ENCODE measurements around the gene TIMD4. TPM values are rescaled to one million over a fixed set of nuclear protein-coding genes. Genes with fewer than 3 reads are reported as not detected.
"Not testable (repeated sequence)": the region's sequence is repeated elsewhere in the genome, so short reads cannot be mapped to it uniquely, and the experiment has no call there.

Gene TIMD4
- total and polyA plus RNA-seq, 8 donors, result 0.45 to 3.7 (median 2.0) TPM; not detected in 5

- Histone ChIP-seq H3K36me3 (no peaks in the 10 kb centered on the region), H3K27me3 (no peaks in the 10 kb centered on the region), H3K4me1 (peaks cover 0 to 4% (median 0%) of the 10 kb centered on the region in 4 donors), H3K27ac (no peak overlapping the region), H3K9me3 (no peaks in the 10 kb centered on the region), H3K4me3 (no peak overlapping the region)
- intact Hi-C loops (cut with DNase I; ENCODE audit: low total_unique reads), result no loop called here
- WGBS, 5 donors, result 71 to 100% (median 87%) methylated on average over 1 of the region's 1 CpG
- no peak for DNase-seq
- TF ChIP-seq, protein P1, sequence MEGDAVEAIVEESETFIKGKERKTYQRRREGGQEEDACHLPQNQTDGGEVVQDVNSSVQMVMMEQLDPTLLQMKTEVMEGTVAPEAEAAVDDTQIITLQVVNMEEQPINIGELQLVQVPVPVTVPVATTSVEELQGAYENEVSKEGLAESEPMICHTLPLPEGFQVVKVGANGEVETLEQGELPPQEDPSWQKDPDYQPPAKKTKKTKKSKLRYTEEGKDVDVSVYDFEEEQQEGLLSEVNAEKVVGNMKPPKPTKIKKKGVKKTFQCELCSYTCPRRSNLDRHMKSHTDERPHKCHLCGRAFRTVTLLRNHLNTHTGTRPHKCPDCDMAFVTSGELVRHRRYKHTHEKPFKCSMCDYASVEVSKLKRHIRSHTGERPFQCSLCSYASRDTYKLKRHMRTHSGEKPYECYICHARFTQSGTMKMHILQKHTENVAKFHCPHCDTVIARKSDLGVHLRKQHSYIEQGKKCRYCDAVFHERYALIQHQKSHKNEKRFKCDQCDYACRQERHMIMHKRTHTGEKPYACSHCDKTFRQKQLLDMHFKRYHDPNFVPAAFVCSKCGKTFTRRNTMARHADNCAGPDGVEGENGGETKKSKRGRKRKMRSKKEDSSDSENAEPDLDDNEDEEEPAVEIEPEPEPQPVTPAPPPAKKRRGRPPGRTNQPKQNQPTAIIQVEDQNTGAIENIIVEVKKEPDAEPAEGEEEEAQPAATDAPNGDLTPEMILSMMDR (IDR thresholded peaks at IDR 0.05), result no peak
- no peak for TF ChIP-seq POLR2AphosphoS5 (IDR thresholded peaks at IDR 0.05)
- TF ChIP-seq EP300 (IDR thresholded peaks at IDR 0.05), result no peak
- TF ChIP-seq POLR2A (IDR thresholded peaks at IDR 0.05), result no peak
Observed at GRCh38 chr5:156927545-156927944, 35.5 kb downstream of the TIMD4 start.

DNA sequence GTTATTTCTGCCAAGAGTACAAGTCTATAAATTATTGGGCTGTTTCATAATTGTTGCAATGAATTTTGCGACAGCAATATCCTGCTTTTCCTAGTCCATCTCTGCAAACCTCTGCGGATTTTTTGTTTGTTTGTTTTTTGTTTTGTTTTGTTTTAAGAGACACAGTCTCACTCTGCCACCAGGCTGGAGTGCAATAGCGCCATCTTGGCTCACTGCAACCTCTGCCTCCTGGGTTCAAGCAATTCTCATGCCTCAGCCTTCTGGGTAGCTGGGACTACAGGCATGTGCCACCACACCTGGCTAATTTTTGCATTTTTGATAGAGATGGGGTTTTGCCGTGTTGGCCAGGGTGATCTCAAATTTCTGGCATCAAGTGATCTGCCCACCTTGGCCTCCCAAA lies 37.3 kb downstream of the TIMD4 start:
- H3K9me3 ChIP-seq; H3K4me3 ChIP-seq; H3K27me3 ChIP-seq; H3K36me3 ChIP-seq; H3K27ac ChIP-seq; intact Hi-C loops (cut with DNase I; ENCODE audit: low total_unique reads); DNase-seq; H3K4me1 ChIP-seq: not testable (repeated sequence)
- 82 to 85% (median 82%) methylated on average over 4 of the region's 4 CpGs for WGBS, 5 donors

DNA sequence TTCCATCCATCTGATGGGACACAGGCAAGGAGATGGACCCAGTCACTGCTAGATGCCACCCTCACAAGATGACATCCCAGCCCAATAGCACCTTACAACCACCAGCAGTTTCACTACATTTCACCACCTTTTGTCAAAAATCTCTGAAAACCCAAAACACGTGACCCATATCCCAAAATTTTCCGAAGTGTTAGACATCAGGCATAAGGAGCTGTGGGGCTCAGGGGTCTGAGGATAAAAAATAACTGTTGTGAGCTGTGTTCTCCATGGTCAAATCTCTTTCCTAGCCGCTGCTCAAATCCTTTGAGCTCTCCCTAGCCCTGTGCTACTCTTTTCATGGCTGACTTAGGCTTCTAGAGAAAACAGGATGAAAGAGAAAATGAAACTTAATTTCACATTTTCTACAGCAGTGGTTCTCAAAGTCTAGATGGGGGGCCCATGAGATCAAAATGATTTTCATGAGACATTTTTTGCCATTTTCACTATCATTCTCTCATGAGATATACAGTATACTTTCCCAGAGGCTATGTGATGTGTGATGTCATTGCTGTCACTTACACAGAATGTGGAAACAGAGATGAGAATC lies 40.7 kb downstream of the TIMD4 start:
- intact Hi-C loops (cut with DNase I; ENCODE audit: low total_unique reads), result no loop called here
- Histone ChIP-seq H3K9me3 (no peaks in the 10 kb centered on the region), H3K27ac (no peak overlapping the region), H3K4me3 (no peak overlapping the region), H3K4me1 (peaks cover 0 to 4% (median 0%) of the 10 kb centered on the region in 4 donors), H3K27me3 (no peaks in the 10 kb centered on the region), H3K36me3 (no peaks in the 10 kb centered on the region)
- DNase-seq, result no peak
- TF ChIP-seq EP300 (IDR thresholded peaks at IDR 0.05), result no peak
- WGBS, 5 donors, result 77 to 91% (median 85%) methylated on average over 3 of the region's 3 CpGs

- H3K27me3 ChIP-seq, result no peaks in the 10 kb centered on the region
- 56 to 80% (median 66%) methylated on average over 3 of the region's 3 CpGs for WGBS, 5 donors
- H3K36me3 ChIP-seq, result no peaks in the 10 kb centered on the region
- intact Hi-C loops (cut with DNase I; ENCODE audit: low total_unique reads), result no loop called here
- H3K4me1 ChIP-seq, result peaks cover 0 to 4% (median 0%) of the 10 kb centered on the region in 4 donors
- no peak overlapping the region for H3K4me3 ChIP-seq
- H3K9me3 ChIP-seq, result no peaks in the 10 kb centered on the region
- DNase-seq, result no peak
- TF ChIP-seq POLR2A (IDR thresholded peaks at IDR 0.05) (no peak), EP300 (IDR thresholded peaks at IDR 0.05) (no peak), POLR2AphosphoS5 (IDR thresholded peaks at IDR 0.05) (no peak)
- TF ChIP-seq, protein P1 (IDR thresholded peaks at IDR 0.05), result no peak
- no peak overlapping the region for H3K27ac ChIP-seq
Observed at GRCh38 chr5:156920861-156921431, 42.1 kb downstream of the TIMD4 start.

- WGBS, 5 donors, result 49 to 67% (median 62%) methylated on average over 7 of the region's 7 CpGs
- no peaks in the 10 kb centered on the region for H3K9me3 ChIP-seq
- intact Hi-C loops (cut with DNase I; ENCODE audit: low total_unique reads), result no loop called here
- H3K4me3 ChIP-seq, result no peak overlapping the region
- DNase-seq, result peak in 1 of 2 donors; percentile 37
- H3K4me1 ChIP-seq, result peaks cover 0 to 4% (median 0%) of the 10 kb centered on the region in 4 donors
- H3K27me3 ChIP-seq, result no peaks in the 10 kb centered on the region
- TF ChIP-seq POLR2A (IDR thresholded peaks at IDR 0.05) (no peak), POLR2AphosphoS5 (IDR thresholded peaks at IDR 0.05) (no peak), EP300 (IDR thresholded peaks at IDR 0.05) (no peak)
- TF ChIP-seq, protein P1 (IDR thresholded peaks at IDR 0.05), result no peak
- H3K27ac ChIP-seq, result no peak overlapping the region
- H3K36me3 ChIP-seq, result no peaks in the 10 kb centered on the region
Observed at GRCh38 chr5:156920042-156920860, 42.8 kb downstream of the TIMD4 start.

Measured in stomach (tissue), 9 donors.